Measurements from ENCODE around the gene ATRAID.

GRCh38 chr2:27194538-27195354, 17.1 kb upstream of the ATRAID start:
- TF ChIP-seq CTCF (conservative IDR thresholded peaks at IDR 0.05; ENCODE audit: low read depth in 2 of 2) (no peak), EZH2 (IDR thresholded peaks at IDR 0.05; ENCODE audit: low read depth, unreplicated experiment) (no peak), POLR2AphosphoS5 (IDR thresholded peaks at IDR 0.05; ENCODE audit: low read depth) (no peak), ETS1 (IDR thresholded peaks at IDR 0.05) (no peak), REST (IDR thresholded peaks at IDR 0.05; ENCODE audit: unreplicated experiment) (no peak), EZH2phosphoT487 (IDR thresholded peaks at IDR 0.05; ENCODE audit: unreplicated experiment) (no peak), CREB1 (CRISPR knock-in tag; IDR thresholded peaks at IDR 0.05; ENCODE audit: low read depth) (no peak)

All from GM23338 (cell line).